GM12878 (cell line): Measurements from ENCODE around the gene BMP8B. TPM values are rescaled to one million over a fixed set of nuclear protein-coding genes. Genes with fewer than 3 reads are reported as not detected.
A peak's percentile ranks its signal among the peaks of the same experiment; 100 is the strongest.

Experiments used
- ATAC-seq: fragments of 200-7000 bp; cut with Tn5 transposase; 3 replicates; pipeline ENCODE4 v1.9.1; 2020; ENCODE audit warnings: mild to moderate bottlenecking, moderate library complexity
- BruUV-seq: library from RNA; stranded (reverse); fragments of 400-500 nt; replicated peaks from 2 replicates; lab custom pipeline; 2021; lab: Mats Ljungman, UMichigan
- CTCF ChIA-PET: fragments of 300-600 bp; sonication (Branson Sonifier 250); formaldehyde crosslinking; extraction: SDS; loops from one replicate; lab custom pipeline; 2021; ENCODE audit warnings: inconsistent platforms; lab: Yijun Ruan, JAX
- POLR2A ChIA-PET: fragments of 350-600 bp; formaldehyde crosslinking; extraction: SDS; loops from one replicate; lab custom pipeline; 2021; ENCODE audit warnings: inconsistent platforms; lab: Charles Lee
- RAD21 ChIA-PET: fragments of 300-600 bp; sonication (Branson Sonifier 250); formaldehyde crosslinking; loops from one replicate; lab custom pipeline; 2023; ENCODE audit warnings: antibody characterized with exemption; ENCODE audit not compliant: unreplicated experiment; lab: Charles Lee
- SMC1A ChIA-PET: fragments of 300-600 bp; sonication (Branson Sonifier 250); formaldehyde crosslinking; loops from one replicate; lab custom pipeline; 2023; ENCODE audit not compliant: unreplicated experiment, uncharacterized antibody; lab: Charles Lee
- DNase-seq: peaks from one replicate; pipeline ENCODE4 v3.0.0-alpha.2; 2011; ENCODE audit warnings: low read depth, low spot score
- FAIRE-seq: peaks from 3 replicates; lab custom pipeline; 2011; peaks lifted over from hg19 to GRCh38; lab: Jason Lieb, UNC
- H2AFZ ChIP-seq: 2 replicates; pipeline ENCODE4 v1.6.0; 2011; ENCODE audit warnings: low read depth, low read length, control low read depth; ENCODE audit not compliant: control insufficient read depth
- H3K27ac ChIP-seq: 2 replicates; pipeline ENCODE4 v1.5.1; 2011; ENCODE audit warnings: control low read depth; ENCODE audit not compliant: control insufficient read depth, insufficient read depth
- H3K27me3 ChIP-seq, 2 experiments: replicated peaks in 1 of 2; 2 replicates each; pipeline versions ENCODE4 v1.6.0 to v1.6.1; 2011; ENCODE audit warnings: low read length in 1 of 2; ENCODE audit not compliant: control insufficient read depth in 2 of 2, insufficient read depth in 2 of 2
- H3K36me3 ChIP-seq, 2 experiments: 2 replicates each; pipeline ENCODE4 v1.5.1; 2011; ENCODE audit warnings: low read length in 1 of 2; ENCODE audit not compliant: control insufficient read depth in 2 of 2, insufficient read depth in 2 of 2
- H3K4me1 ChIP-seq: 2 replicates; pipeline ENCODE4 v1.6.1; 2011; ENCODE audit warnings: mild to moderate bottlenecking, low read length, moderate library complexity, mixed read lengths; ENCODE audit not compliant: control insufficient read depth, insufficient read depth
- H3K4me2 ChIP-seq: 2 replicates; pipeline ENCODE4 v1.6.0; 2011; ENCODE audit warnings: control low read depth; ENCODE audit not compliant: control insufficient read depth, insufficient read depth
- H3K4me3 ChIP-seq: fragments of 200-600 bp; sonication (generic); 2 replicates; pipeline ENCODE4 v1.5.1; 2016
- H3K79me2 ChIP-seq: 2 replicates; pipeline ENCODE4 v1.6.0; 2011; ENCODE audit warnings: low read length; ENCODE audit not compliant: control insufficient read depth, insufficient read depth
- H3K9ac ChIP-seq: 2 replicates; pipeline ENCODE4 v1.8.0; 2011; ENCODE audit warnings: low read length, control low read depth, mixed read lengths; ENCODE audit not compliant: control insufficient read depth, insufficient read depth
- H3K9me3 ChIP-seq: replicated peaks from 3 replicates; pipeline ENCODE4 v1.5.1; 2011; ENCODE audit warnings: mild to moderate bottlenecking, low read length; ENCODE audit not compliant: control insufficient read depth, insufficient read depth
- H4K20me1 ChIP-seq: 2 replicates; pipeline ENCODE4 v1.6.0; 2011; ENCODE audit not compliant: control insufficient read depth, insufficient read depth
- BHLHE40 ChIP-seq, 2 experiments: fragments of 450-650 bp in 1 of 2; IDR thresholded peaks; 2 replicates each; pipeline ENCODE4 v1.6.1; 2011 to 2017; ENCODE audit warnings: low read depth in 2 of 2, borderline replicate concordance in 1 of 2, improper control_type of control experiment in 1 of 2, low read length in 1 of 2, mild to moderate bottlenecking in 1 of 2
- CBFB ChIP-seq: IDR thresholded peaks from 2 replicates; pipeline ENCODE4 v1.6.1; 2016; ENCODE audit warnings: antibody characterized with exemption, low read depth
- EED ChIP-seq: sonication (generic); IDR thresholded peaks from 2 replicates; pipeline ENCODE4 v1.6.1; 2016; ENCODE audit warnings: antibody characterized with exemption, low read depth
- FOS ChIP-seq: IDR thresholded peaks from 3 replicates; pipeline ENCODE4 v1.6.1; 2011; ENCODE audit warnings: borderline replicate concordance; ENCODE audit not compliant: insufficient read length; ENCODE audit errors: extremely low read depth
- KAT2A ChIP-seq: conservative IDR thresholded peaks from 2 replicates; pipeline ENCODE4 v1.6.1; 2011; ENCODE audit warnings: low read depth, low read length; ENCODE audit not compliant: control insufficient read depth
- NFYA ChIP-seq: IDR thresholded peaks from 2 replicates; pipeline ENCODE4 v1.6.1; 2011; ENCODE audit warnings: low read depth, mild to moderate bottlenecking, low read length, improper control_type of control experiment, borderline replicate concordance
- NKRF ChIP-seq: fragments of 450-650 bp; conservative IDR thresholded peaks from 2 replicates; pipeline ENCODE4 v1.6.1; 2017; ENCODE audit warnings: mild to moderate bottlenecking, moderate library complexity
- RB1 ChIP-seq: fragments of 450-650 bp; formaldehyde crosslinking; IDR thresholded peaks from 2 replicates; pipeline ENCODE4 v1.6.1; 2017; ENCODE audit warnings: mild to moderate bottlenecking, borderline replicate concordance
- SMAD5 ChIP-seq: IDR thresholded peaks from 2 replicates; pipeline ENCODE4 v1.6.1; 2016; ENCODE audit warnings: antibody characterized with exemption, low read depth
- SMC3 ChIP-seq: IDR thresholded peaks from 2 replicates; pipeline ENCODE4 v1.6.1; 2011; ENCODE audit warnings: low read length, improper control_type of control experiment, borderline replicate concordance
- SREBF2 ChIP-seq: IDR thresholded peaks from 2 replicates; pipeline ENCODE4 v1.6.1; 2012; ENCODE audit warnings: mild to moderate bottlenecking, low read length
- SUPT20H ChIP-seq: IDR thresholded peaks from 2 replicates; pipeline ENCODE4 v1.6.1; 2011; ENCODE audit warnings: low read depth, mild to moderate bottlenecking, low read length, moderate library complexity, borderline replicate concordance; ENCODE audit not compliant: control insufficient read depth
- ZBED1 ChIP-seq: IDR thresholded peaks from 2 replicates; pipeline ENCODE4 v1.6.1; 2016; ENCODE audit warnings: borderline replicate concordance
- ZNF24 ChIP-seq: fragments of 450-650 bp; IDR thresholded peaks from 2 replicates; pipeline ENCODE4 v1.6.1; 2017; ENCODE audit warnings: antibody characterized with exemption, mild to moderate bottlenecking
- ZNF384 ChIP-seq: IDR thresholded peaks from 2 replicates; pipeline ENCODE4 v1.6.1; 2012; ENCODE audit warnings: low read depth, mild to moderate bottlenecking, low read length, improper control_type of control experiment, borderline replicate concordance
- ZNF622 ChIP-seq: fragments of 450-650 bp; IDR thresholded peaks from 2 replicates; pipeline ENCODE4 v1.6.1; 2017; ENCODE audit warnings: mild to moderate bottlenecking, inconsistent platforms
- WGBS: methylation state at CpG from one replicate; pipeline ENCODE4 v1.1.6; 2016; ENCODE audit warnings: low lambda C conversion rate; ENCODE audit not compliant: insufficient replicate concordance, insufficient coverage; ENCODE audit errors: missing lambda C conversion rate; 5-methylcytosine and 5-hydroxymethylcytosine counted together
- in situ Hi-C: fragments of 300-500 bp; cut with MboI; formaldehyde crosslinking; loops from 9 replicates; pipeline ENCODE4 v1.14.3; 2018; ENCODE audit warnings: mixed read lengths
- intact Hi-C: fragments of 100-400 bp; cut with micrococcal nuclease; formaldehyde crosslinking; loops from one replicate; pipeline ENCODE4 v1.14.2; 2022; ENCODE audit not compliant: unreplicated experiment
- polyA plus RNA-seq, 11 experiments: library from polyadenylated mRNA; depleted of rRNA in 4 of 11; unstranded in 6 of 11; stranded (reverse) in 5 of 11; fragments of >200 nt; fragmentation: Nextera tagmentation in 4 of 11; fragmentation: Illumina TruSeq in 1 of 11; extraction: Ambion mirVana in 4 of 11; extraction: Trizol in 1 of 11; gene quantifications; 1 replicate in 1 of 11; 2 replicates in 10 of 11; pipeline versions ENCODE4 v1.2.1 to v1.2.3, GENCODE V29; 2011 to 2016; ENCODE audit warnings: inconsistent platforms in 2 of 11, missing spikeins in 2 of 11, low read depth in 1 of 11
- total RNA-seq, 4 experiments: library from RNA; depleted of rRNA in 3 of 4; stranded (reverse); fragments of >200 nt in 3 of 4; fragmentation: Illumina TruSeq in 1 of 4; extraction: Trizol in 1 of 4; gene quantifications; 2 replicates each; pipeline versions ENCODE4 v1.2.1 to v1.2.3, GENCODE V29; 2013 to 2021
- TF ChIP-seq, protein P1 (sequence below): fragments of 450-650 bp; IDR thresholded peaks from 2 replicates; pipeline ENCODE4 v1.6.1; 2017; ENCODE audit warnings: borderline replicate concordance

The BMP8B gene
- total and polyA plus RNA-seq, 10 of the 15 experiments (the other 5 are each of a cell fraction or from before 2014, with no cell fraction given): 0.09 to 1.2 (median 0.52) TPM

DNA sequence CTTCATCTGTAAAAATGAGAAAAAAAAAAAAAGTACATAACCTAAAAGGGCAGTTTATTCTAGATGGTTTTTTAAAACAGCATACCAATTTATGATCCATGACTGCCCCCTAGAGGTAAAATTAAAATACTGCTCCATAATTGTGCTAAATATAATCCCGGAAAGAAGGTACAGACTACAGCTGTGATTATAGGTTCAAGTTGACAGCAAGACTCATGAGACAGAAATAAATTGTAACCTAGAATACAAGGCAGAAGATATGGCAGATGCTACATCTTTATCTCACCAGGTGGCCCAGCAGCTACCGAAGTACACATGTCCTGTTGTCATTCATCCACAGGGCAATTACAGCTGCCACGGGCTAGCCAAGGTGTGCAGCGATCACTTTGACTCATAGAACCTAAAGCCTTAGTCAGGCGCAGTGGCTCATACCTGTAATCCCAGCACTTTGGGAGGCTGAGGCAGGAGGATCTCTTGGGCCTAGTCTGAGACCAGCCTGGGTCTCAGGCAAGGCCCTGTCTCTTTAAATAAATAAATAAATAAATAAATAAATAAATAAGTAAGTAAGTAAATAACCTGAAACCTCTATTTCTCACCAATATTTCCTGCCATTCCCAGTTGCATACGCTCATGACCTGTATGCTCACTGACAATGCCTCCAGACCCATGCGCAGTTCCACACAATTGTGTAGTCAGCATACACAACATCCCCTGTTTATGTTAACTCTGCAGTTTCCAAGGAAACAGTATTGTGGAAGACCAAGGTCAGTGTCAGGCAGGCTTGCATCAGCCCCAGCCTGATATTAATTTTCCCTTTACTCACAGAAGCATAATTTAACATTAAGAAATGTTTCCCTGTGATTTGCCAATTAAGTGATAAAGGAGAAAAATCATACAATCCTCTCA lies 68.3 kb downstream of the BMP8B start:
- no TSS peak for BruUV-seq
- FAIRE-seq: peak; percentile 99
- in situ Hi-C loops: loop anchor here (5.0 kb wide), 1 partner anchor 113 kb away; no protein-coding TSS in a partner anchor
- 29% methylated on average over 7 of the region's 7 CpGs for WGBS
- RAD21 ChIA-PET: interaction anchor here (1.2 to 3.3 kb wide), 7 partner anchors 18 to 454 kb away, joined by 3 to 29 read pairs (median 5); no protein-coding TSS in a partner anchor
- CTCF ChIA-PET: interaction anchor here (0.6 to 4.7 kb wide), 27 partner anchors 9 to 629 kb away, joined by 3 to 35 read pairs (median 4); partner anchors contain the start of genes NT5C1A and PPIE
- H3K4me1 ChIP-seq: no peaks in the 10 kb centered on the region
- no peak for DNase-seq
- no peaks in the 10 kb centered on the region for H3K27me3 ChIP-seq
- H3K79me2 ChIP-seq: no peaks in the 10 kb centered on the region
- no peaks in the 10 kb centered on the region for H4K20me1 ChIP-seq
- H3K9ac ChIP-seq: no peak overlapping the region
- SMC1A ChIA-PET: interaction anchor here (0.6 to 2.2 kb wide), 14 partner anchors 9 to 529 kb away, joined by 3 to 8 read pairs (median 4); no protein-coding TSS in a partner anchor
- peak; percentile 76 for ATAC-seq
- POLR2A ChIA-PET: interaction anchor here (0.5 to 0.6 kb wide), 2 partner anchors 243 to 284 kb away, joined by 3 to 4 read pairs; no protein-coding TSS in a partner anchor
- intact Hi-C loops: loop anchor here (1.0 to 10.0 kb wide), 4 partner anchors 48 to 256 kb away; partner anchors contain the start of gene NT5C1A
- H3K27ac ChIP-seq: no peak overlapping the region
- peak overlapping the region; percentile 13; the same call in 1 of the 2 replicates for H2AFZ ChIP-seq
- no peak overlapping the region for H3K4me3 ChIP-seq
- H3K36me3 ChIP-seq: no peaks in the 10 kb centered on the region
- H3K4me2 ChIP-seq: no peak overlapping the region
- H3K9me3 ChIP-seq: no peaks in the 10 kb centered on the region
- TF ChIP-seq RB1: no peak
- no peak for TF ChIP-seq BHLHE40 (IDR thresholded peaks at IDR 0.05; ENCODE audit: borderline replicate concordance in 1 of 2, low read depth in 2 of 2, low read length in 1 of 2)
- no peak for TF ChIP-seq SUPT20H
- TF ChIP-seq CBFB: no peak
- no peak for TF ChIP-seq KAT2A
- TF ChIP-seq NKRF: no peak
- TF ChIP-seq, protein P1, sequence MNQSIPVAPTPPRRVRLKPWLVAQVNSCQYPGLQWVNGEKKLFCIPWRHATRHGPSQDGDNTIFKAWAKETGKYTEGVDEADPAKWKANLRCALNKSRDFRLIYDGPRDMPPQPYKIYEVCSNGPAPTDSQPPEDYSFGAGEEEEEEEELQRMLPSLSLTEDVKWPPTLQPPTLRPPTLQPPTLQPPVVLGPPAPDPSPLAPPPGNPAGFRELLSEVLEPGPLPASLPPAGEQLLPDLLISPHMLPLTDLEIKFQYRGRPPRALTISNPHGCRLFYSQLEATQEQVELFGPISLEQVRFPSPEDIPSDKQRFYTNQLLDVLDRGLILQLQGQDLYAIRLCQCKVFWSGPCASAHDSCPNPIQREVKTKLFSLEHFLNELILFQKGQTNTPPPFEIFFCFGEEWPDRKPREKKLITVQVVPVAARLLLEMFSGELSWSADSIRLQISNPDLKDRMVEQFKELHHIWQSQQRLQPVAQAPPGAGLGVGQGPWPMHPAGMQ: no peak
- TF ChIP-seq SMAD5: no peak
- TF ChIP-seq ZNF384: peak; percentile 76
- no peak for TF ChIP-seq NFYA
- peak; percentile 64; the same call in 1 of the 2 replicates for TF ChIP-seq SMC3
- TF ChIP-seq ZNF24: no peak
- TF ChIP-seq EED: no peak
- TF ChIP-seq ZNF622: no peak
- no peak for TF ChIP-seq ZBED1
- TF ChIP-seq SREBF2: no peak
- TF ChIP-seq FOS: no peak
